ENCODE measurements around the gene RMND5A.

Gene RMND5A

GRCh38 chr2:86765310-86765695, 45.2 kb downstream of the RMND5A start:
- DNase-seq (ENCODE audit: low spot score) = no peak

GRCh38 chr2:86768189-86768949, 48.3 kb downstream of the RMND5A start:
- no peak for DNase-seq (ENCODE audit: low spot score)

GRCh38 chr2:86769838-86770237, 49.7 kb downstream of the RMND5A start:
- no peak for DNase-seq (ENCODE audit: low spot score)

GRCh38 chr2:86770816-86771301, 50.8 kb downstream of the RMND5A start:
- no peak for DNase-seq (ENCODE audit: low spot score)

- DNase-seq (ENCODE audit: low spot score) = no peak
These were observed 52.5 kb downstream of the RMND5A start for GRCh38 chr2:86772611-86773010.

- DNase-seq (ENCODE audit: low spot score) = no peak
These were observed 54.8 kb downstream of the RMND5A start for GRCh38 chr2:86774862-86775261.

GRCh38 chr2:86775338-86775737, 55.2 kb downstream of the RMND5A start:
- DNase-seq (ENCODE audit: low spot score) = no peak

GRCh38 chr2:86776532-86776931, 56.4 kb downstream of the RMND5A start:
- no peak for DNase-seq (ENCODE audit: low spot score)

- no peak for DNase-seq (ENCODE audit: low spot score)
These were observed 58.9 kb downstream of the RMND5A start for GRCh38 chr2:86778957-86779356.

- DNase-seq (ENCODE audit: low spot score) = no peak
These were observed 59.9 kb downstream of the RMND5A start for GRCh38 chr2:86779971-86780370.

GRCh38 chr2:86781363-86781762, 61.3 kb downstream of the RMND5A start:
- no peak for DNase-seq (ENCODE audit: low spot score)

GRCh38 chr2:86782748-86783147, 62.7 kb downstream of the RMND5A start:
- DNase-seq (ENCODE audit: low spot score) = no peak

- no peak for DNase-seq (ENCODE audit: low spot score)
These were observed 63.7 kb downstream of the RMND5A start for GRCh38 chr2:86783615-86784339.

- no peak for DNase-seq (ENCODE audit: low spot score)
These were observed 65.4 kb downstream of the RMND5A start for GRCh38 chr2:86785456-86785855.

- DNase-seq (ENCODE audit: low spot score) = no peak
These were observed 66.0 kb downstream of the RMND5A start for GRCh38 chr2:86786001-86786536.

- DNase-seq (ENCODE audit: low spot score) = peak; percentile 71
These were observed 67.6 kb downstream of the RMND5A start for GRCh38 chr2:86787736-86788135.

GRCh38 chr2:86788165-86788564, 68.1 kb downstream of the RMND5A start:
- DNase-seq (ENCODE audit: low spot score) = no peak

GRCh38 chr2:86788881-86789686, 69.0 kb downstream of the RMND5A start:
- DNase-seq (ENCODE audit: low spot score) = no peak

GRCh38 chr2:86789687-86790133, 69.6 kb downstream of the RMND5A start:
- no peak for DNase-seq (ENCODE audit: low spot score)

- DNase-seq (ENCODE audit: low spot score) = no peak
These were observed 70.1 kb downstream of the RMND5A start for GRCh38 chr2:86790134-86790675.

GRCh38 chr2:86790676-86791572, 70.8 kb downstream of the RMND5A start, which contains the start of gene CD8A:
Gene CD8A, minus strand, starts transcription at chr2:86790913. Its CDS starts 88 bp downstream, at chr2:86790825.
- no peak for DNase-seq (ENCODE audit: low spot score)

Measured in pons (tissue), 1 donor.